Spleen (tissue), 11 donors: Measurements from ENCODE around the gene BTBD17. TPM values are rescaled to one million over a fixed set of nuclear protein-coding genes. Genes with fewer than 3 reads are reported as not detected.
A peak's percentile ranks its signal among the peaks of the same experiment; 100 is the strongest.

ENCODE experiments used
- DNase-seq: peaks from one replicate; pipeline ENCODE4 v3.0.0-alpha.2; 2020
- H3K27ac ChIP-seq, 8 donors: fragments of 200-600 bp; sonication (generic) in 7 of 8; 1 replicate in 4 of 8; 2 replicates in 4 of 8; pipeline versions ENCODE4 v1.5.0 to v1.8.0; 2016 to 2021; ENCODE audit warnings: inconsistent platforms in 4 of 8, mild to moderate bottlenecking in 4 of 8, moderate library complexity in 1 of 8
- H3K27me3 ChIP-seq, 7 donors: fragments of 200-600 bp; sonication (generic) in 6 of 7; replicated peaks in 1 of 7; 1 replicate in 4 of 7; 2 replicates in 3 of 7; pipeline versions ENCODE4 v1.5.0 to v1.8.0; 2016 to 2021; ENCODE audit warnings: inconsistent platforms in 3 of 7, mild to moderate bottlenecking in 1 of 7
- H3K36me3 ChIP-seq, 6 donors: fragments of 200-600 bp; sonication (generic) in 5 of 6; 1 replicate in 4 of 6; 2 replicates in 2 of 6; pipeline versions ENCODE4 v1.5.0 to v1.8.0; 2016 to 2021; ENCODE audit warnings: inconsistent platforms in 2 of 6
- H3K4me1 ChIP-seq, 6 donors: fragments of 200-600 bp; sonication (generic) in 5 of 6; 1 replicate in 3 of 6; 2 replicates in 3 of 6; pipeline versions ENCODE4 v1.5.0 to v1.8.0; 2016 to 2021; ENCODE audit warnings: inconsistent platforms in 3 of 6
- H3K4me3 ChIP-seq, 8 donors: fragments of 200-600 bp; sonication (generic) in 7 of 8; 1 replicate in 4 of 8; 2 replicates in 4 of 8; pipeline versions ENCODE4 v1.5.0 to v1.8.0; 2016 to 2021; ENCODE audit warnings: inconsistent platforms in 4 of 8, mild to moderate bottlenecking in 4 of 8, moderate library complexity in 2 of 8
- H3K9me3 ChIP-seq, 8 donors: fragments of 200-600 bp; sonication (generic) in 7 of 8; 1 replicate in 4 of 8; 2 replicates in 4 of 8; pipeline versions ENCODE4 v1.5.0 to v1.8.0; 2016 to 2021; ENCODE audit warnings: inconsistent platforms in 4 of 8
- POLR2A ChIP-seq, 3 donors: fragments of 450-650 bp; IDR thresholded peaks; one replicate each; pipeline ENCODE4 v1.5.1; 2017; ENCODE audit warnings: antibody characterized with exemption in 3 of 3, mild to moderate bottlenecking in 1 of 3
- POLR2AphosphoS5 ChIP-seq, 3 donors: sonication (generic); formaldehyde crosslinking; IDR thresholded peaks; one replicate each; pipeline ENCODE4 v1.5.1; 2017; ENCODE audit warnings: antibody characterized with exemption in 3 of 3
- WGBS, 5 donors: extraction: QIAGEN DNeasy Blood & Tissue Kit in 3 of 5; methylation state at CpG; one replicate each; pipeline versions ENCODE4 v1.1.5 to v1.1.7; 2013 to 2018; 5-methylcytosine and 5-hydroxymethylcytosine counted together
- intact Hi-C: fragments of 100-400 bp; cut with DNase I; formaldehyde crosslinking; loops from one replicate; pipeline ENCODE4 v1.15.0; 2023; ENCODE audit warnings: low total_unique reads
- polyA plus RNA-seq, 3 donors: library from polyadenylated mRNA; stranded (reverse); fragments of 200-250 nt; gene quantifications; one replicate each; pipeline ENCODE4 v1.2.1, GENCODE V29; 2013
- total RNA-seq, 7 donors: library from RNA; depleted of rRNA in 3 of 7; stranded (reverse); fragments of >200 nt in 3 of 7; fragmentation: NEBNext Ultra II Directional in 4 of 7; extraction: Animal tissue kit (Norgen Biotek cat#: 25700) in 4 of 7; gene quantifications; one replicate each; pipeline versions ENCODE4 v1.1.0 to v1.2.1, GENCODE V29; 2016 to 2021
- TF ChIP-seq, protein P1 (sequence below), 11 experiments: fragments of 200-600 bp in 7 of 11; fragments of 450-650 bp in 4 of 11; sonication (generic) in 4 of 11; IDR thresholded peaks in 8 of 11; conservative IDR thresholded peaks in 3 of 11; 1 replicate in 7 of 11; 2 replicates in 4 of 11; pipeline versions ENCODE4 v1.4.0 to v1.8.0; 2016 to 2021; ENCODE audit warnings: antibody characterized with exemption in 11 of 11, inconsistent platforms in 4 of 11, mild to moderate bottlenecking in 1 of 11
- donor health status: healthy with polysubstance abuse.
- donor health status: DM: no; HTN: no; CAD: no; lungs with moderate emphysema.
- donor health status: DM: no; HTN: no; CAD: no.
- donor health status: Bipolar disorder and iron deficiency.
- donor health status: healthy.
- donor health status: DM: no; HTN: no; CAD: no.
- donor health status: DM: yes; HTN: yes; CAD: no.

Gene BTBD17
- total and polyA plus RNA-seq, 10 donors = 0.06 to 0.51 TPM; not detected in 8

DNA sequence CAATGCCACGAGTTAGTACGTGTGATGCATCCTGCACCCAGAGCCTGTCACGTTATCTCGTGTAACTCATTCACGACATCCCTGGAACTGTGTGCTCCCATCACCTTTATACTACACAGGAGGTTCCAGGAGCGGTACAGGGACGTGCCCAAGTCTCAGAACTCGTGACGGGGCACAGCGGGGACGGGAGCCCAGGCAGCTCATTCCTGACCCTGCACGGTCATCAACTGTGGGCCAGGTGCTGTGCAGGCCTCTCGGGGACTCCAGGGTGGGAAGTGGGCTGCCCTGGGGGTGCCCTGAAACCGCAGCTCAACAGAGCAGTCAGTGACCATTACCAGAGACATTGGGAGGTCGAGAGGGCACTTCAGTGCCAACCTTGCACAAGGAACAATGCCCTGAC lies 46.8 kb downstream of the BTBD17 start:
- H3K27ac ChIP-seq = peak overlapping the region in 5 of 8 donors; percentile 68 to 82 (median 77)
- H3K36me3 ChIP-seq = peaks cover 0 to 16% (median 0%) of the 10 kb centered on the region in 6 donors
- H3K27me3 ChIP-seq = peaks cover 0 to 2% (median 0%) of the 10 kb centered on the region in 7 donors
- H3K4me3 ChIP-seq = peak overlapping the region in 3 of 8 donors; percentile 7 to 61 (median 8)
- H3K4me1 ChIP-seq = peaks cover 0 to 41% (median 7%) of the 10 kb centered on the region in 6 donors
- peaks cover 0 to 13% (median 6%) of the 10 kb centered on the region in 8 donors for H3K9me3 ChIP-seq
- no peak for DNase-seq
- intact Hi-C loops = no loop called here
- TF ChIP-seq POLR2AphosphoS5 (IDR thresholded peaks at IDR 0.05) = peak in 1 of 3 donors; percentile 61
- no peak for TF ChIP-seq POLR2A (IDR thresholded peaks at IDR 0.05)
- 69 to 84% (median 80%) methylated on average over 15 of the region's 15 CpGs for WGBS, 5 donors

DNA sequence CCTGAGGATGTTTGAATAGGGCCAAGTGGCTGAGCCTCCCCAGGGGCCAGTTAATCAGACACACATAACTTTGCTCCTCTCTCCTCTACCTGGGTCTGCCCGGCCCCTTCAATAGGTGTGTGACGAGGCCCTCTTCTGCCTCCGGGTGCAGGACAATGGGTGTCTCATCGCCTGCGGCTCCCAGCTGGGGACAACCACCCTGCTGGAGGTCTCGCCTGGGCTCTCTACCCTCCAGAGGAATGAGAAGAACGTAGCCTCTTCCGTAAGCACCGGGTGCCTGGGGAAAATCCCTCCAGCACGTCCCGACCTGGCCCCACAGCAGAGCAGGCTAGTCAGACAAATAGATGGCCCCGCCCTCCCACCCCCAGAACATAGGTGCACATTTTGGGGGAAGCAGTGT lies 51.8 kb downstream of the BTBD17 start:
- WGBS, 5 donors = 67 to 76% (median 69%) methylated on average over 7 to 12 of the region's 12 CpGs; no CpG with 5 or more reads in 1 of the 5 donors
- intact Hi-C loops = no loop called here
- Histone ChIP-seq H3K4me3 (no peak overlapping the region), H3K4me1 (peaks cover 0 to 64% (median 19%) of the 10 kb centered on the region in 6 donors), H3K36me3 (peaks cover 0 to 16% (median 0%) of the 10 kb centered on the region in 6 donors), H3K9me3 (peaks cover 0 to 19% (median 8%) of the 10 kb centered on the region in 8 donors), H3K27ac (peak overlapping the region in 5 of 8 donors; percentile 23 to 72 (median 36)), H3K27me3 (peaks cover 0 to 37% (median 0%) of the 10 kb centered on the region in 7 donors)
- TF ChIP-seq POLR2A (IDR thresholded peaks at IDR 0.05) = no peak
- no peak for TF ChIP-seq POLR2AphosphoS5 (IDR thresholded peaks at IDR 0.05)
- TF ChIP-seq, protein P1, sequence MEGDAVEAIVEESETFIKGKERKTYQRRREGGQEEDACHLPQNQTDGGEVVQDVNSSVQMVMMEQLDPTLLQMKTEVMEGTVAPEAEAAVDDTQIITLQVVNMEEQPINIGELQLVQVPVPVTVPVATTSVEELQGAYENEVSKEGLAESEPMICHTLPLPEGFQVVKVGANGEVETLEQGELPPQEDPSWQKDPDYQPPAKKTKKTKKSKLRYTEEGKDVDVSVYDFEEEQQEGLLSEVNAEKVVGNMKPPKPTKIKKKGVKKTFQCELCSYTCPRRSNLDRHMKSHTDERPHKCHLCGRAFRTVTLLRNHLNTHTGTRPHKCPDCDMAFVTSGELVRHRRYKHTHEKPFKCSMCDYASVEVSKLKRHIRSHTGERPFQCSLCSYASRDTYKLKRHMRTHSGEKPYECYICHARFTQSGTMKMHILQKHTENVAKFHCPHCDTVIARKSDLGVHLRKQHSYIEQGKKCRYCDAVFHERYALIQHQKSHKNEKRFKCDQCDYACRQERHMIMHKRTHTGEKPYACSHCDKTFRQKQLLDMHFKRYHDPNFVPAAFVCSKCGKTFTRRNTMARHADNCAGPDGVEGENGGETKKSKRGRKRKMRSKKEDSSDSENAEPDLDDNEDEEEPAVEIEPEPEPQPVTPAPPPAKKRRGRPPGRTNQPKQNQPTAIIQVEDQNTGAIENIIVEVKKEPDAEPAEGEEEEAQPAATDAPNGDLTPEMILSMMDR (IDR thresholded peaks at IDR 0.05 in 8 of 11, conservative IDR thresholded peaks at IDR 0.05 in 3 of 11) = no peak
- DNase-seq = no peak

DNA sequence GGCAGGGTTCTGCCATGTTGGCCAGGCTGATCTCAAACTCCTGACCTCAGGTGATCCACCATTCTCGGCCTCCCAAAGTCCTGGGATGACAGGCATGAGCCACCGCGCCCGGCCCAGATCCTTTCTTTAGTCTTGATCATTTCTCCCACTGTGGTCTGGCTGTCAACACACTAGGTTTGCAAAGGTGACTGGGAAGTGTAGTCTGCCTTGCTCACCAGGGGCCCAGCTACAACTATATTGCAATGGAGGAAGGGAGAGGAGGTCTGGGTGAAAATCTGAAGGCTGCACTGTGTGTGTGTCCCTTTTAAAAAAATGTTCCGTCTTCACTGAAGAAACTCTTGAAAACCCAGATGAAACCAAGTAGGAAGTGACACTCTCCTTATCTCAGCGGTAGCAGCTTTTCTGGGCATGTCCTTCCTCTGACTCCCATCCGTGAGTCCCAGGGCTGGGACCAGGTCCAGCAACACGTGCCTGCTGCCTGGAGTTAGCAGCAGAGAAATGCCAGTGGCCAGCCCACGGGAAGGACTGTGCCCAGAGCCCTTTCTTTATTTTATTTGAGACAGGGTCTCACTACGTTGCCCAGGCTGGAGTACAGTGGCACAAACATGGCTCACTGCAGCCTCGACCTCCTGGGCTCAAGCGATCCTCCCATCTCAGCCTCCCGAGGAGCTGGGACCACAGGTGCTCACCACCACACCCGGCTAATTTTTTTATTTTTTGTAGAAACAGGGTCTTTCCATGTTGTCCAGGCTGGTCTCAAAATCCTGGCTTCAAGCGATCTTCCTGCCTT lies 53.5 kb downstream of the BTBD17 start:
- intact Hi-C loops = no loop called here
- H3K4me3 ChIP-seq = no peak overlapping the region
- WGBS, 5 donors = 36 to 45% (median 37%) methylated on average over 15 of the region's 15 CpGs

More for the DNA sequence above, 53.5 kb downstream of the BTBD17 start:
- peaks cover 0 to 24% (median 9%) of the 10 kb centered on the region in 8 donors for H3K9me3 ChIP-seq
- peak; percentile 85 for DNase-seq
- H3K27ac ChIP-seq = peak overlapping the region in 7 of 8 donors; percentile 29 to 76 (median 68)
- peaks cover 0 to 37% (median 0%) of the 10 kb centered on the region in 7 donors for H3K27me3 ChIP-seq
- TF ChIP-seq POLR2A (IDR thresholded peaks at IDR 0.05) (no peak), POLR2AphosphoS5 (IDR thresholded peaks at IDR 0.05) (peak; percentile 27 to 85 (median 83))
- peaks cover 0 to 47% (median 14%) of the 10 kb centered on the region in 6 donors for H3K4me1 ChIP-seq
- peaks cover 0 to 16% (median 0%) of the 10 kb centered on the region in 6 donors for H3K36me3 ChIP-seq

Other genes starting within 250 kb of the BTBD17 start
- 1,000 to 10,000 TPM in 1 of 7 donors, 100 to 1,000 TPM in 6; 311 to 1,013 (median 730) TPM for gene RPL38, start 158.2 kb downstream of the BTBD17 start, total RNA-seq
- gene RPL38, start 158.2 kb downstream of the BTBD17 start, polyA plus RNA-seq = 1,000 to 10,000 TPM; 2,252 to 3,463 (median 3,460) TPM
- gene TTYH2, start 148.3 kb downstream of the BTBD17 start, total RNA-seq = 10 to 100 TPM; 15.0 to 22.7 (median 21.0) TPM
- 1 to 10 TPM; 2.7 to 5.5 (median 4.0) TPM for gene TTYH2, start 148.3 kb downstream of the BTBD17 start, polyA plus RNA-seq
- gene DNAI2, start 87.6 kb downstream of the BTBD17 start, total RNA-seq = under 1 TPM in 3 of 7 donors, not detected in 4; 0.23 to 0.67 (median 0.29) TPM
- gene DNAI2, start 87.6 kb downstream of the BTBD17 start, polyA plus RNA-seq = under 1 TPM in 2 of 3 donors, not detected in 1; 0.35 to 0.72 TPM
- 10 to 100 TPM; 15.9 to 48.2 (median 24.1) TPM for gene KIF19, start 35.6 kb downstream of the BTBD17 start, total RNA-seq
- gene KIF19, start 35.6 kb downstream of the BTBD17 start, polyA plus RNA-seq = 10 to 100 TPM in 2 of 3 donors, 1 to 10 TPM in 1; 5.7 to 22.8 (median 13.3) TPM
- gene GPR142, start 5.6 kb upstream of the BTBD17 start, total RNA-seq = 1 to 10 TPM in 6 of 7 donors, under 1 TPM in 1; 0.85 to 3.1 (median 2.2) TPM
- gene GPR142, start 5.6 kb upstream of the BTBD17 start, polyA plus RNA-seq = under 1 TPM; 0.09 to 0.93 (median 0.18) TPM
- 10 to 100 TPM; 24.1 to 70.0 (median 36.6) TPM for gene GPRC5C, start 70.2 kb upstream of the BTBD17 start, total RNA-seq
- 10 to 100 TPM; 11.0 to 19.7 (median 18.9) TPM for gene GPRC5C, start 70.2 kb upstream of the BTBD17 start, polyA plus RNA-seq
- 100 to 1,000 TPM in 6 of 7 donors, 10 to 100 TPM in 1; 95.6 to 142 (median 111) TPM for gene CD300A, start 104.8 kb upstream of the BTBD17 start, total RNA-seq
- 10 to 100 TPM; 34.2 to 93.3 (median 76.1) TPM for gene CD300A, start 104.8 kb upstream of the BTBD17 start, polyA plus RNA-seq
- gene CD300LB, start 169.6 kb upstream of the BTBD17 start, total RNA-seq = 1 to 10 TPM; 1.2 to 5.6 (median 3.0) TPM
- gene CD300LB, start 169.6 kb upstream of the BTBD17 start, polyA plus RNA-seq = 1 to 10 TPM in 2 of 3 donors, under 1 TPM in 1; 0.47 to 2.0 (median 1.0) TPM
- gene CD300C, start 184.2 kb upstream of the BTBD17 start, total RNA-seq = 10 to 100 TPM in 2 of 7 donors, 1 to 10 TPM in 5; 4.3 to 10.3 (median 6.0) TPM
- 1 to 10 TPM in 2 of 3 donors, under 1 TPM in 1; 0.96 to 1.2 (median 1.0) TPM for gene CD300C, start 184.2 kb upstream of the BTBD17 start, polyA plus RNA-seq
- 10 to 100 TPM in 1 of 7 donors, 1 to 10 TPM in 4, not detected in 2; 1.8 to 20.0 (median 3.7) TPM for gene CD300H, start 205.6 kb upstream of the BTBD17 start, total RNA-seq
- gene CD300H, start 205.6 kb upstream of the BTBD17 start, polyA plus RNA-seq = 1 to 10 TPM; 1.5 to 4.8 (median 4.1) TPM
- gene CD300LD, start 230.4 kb upstream of the BTBD17 start, total RNA-seq = 1 to 10 TPM in 1 of 7 donors, not detected in 6; 1.4 TPM
- under 1 TPM in 1 of 3 donors, not detected in 2; 0.06 TPM for gene CD300LD, start 230.4 kb upstream of the BTBD17 start, polyA plus RNA-seq